WTC11 (cell line): ENCODE measurements around the gene STAP2. TPM values are rescaled to one million over a fixed set of nuclear protein-coding genes. Genes with fewer than 3 reads are reported as not detected.

Experiments used
- ATAC-seq: fragments of 200-7000 bp; cut with Tn5 transposase; 2 replicates; pipeline ENCODE4 v1.10.0; 2021; ENCODE audit warnings: mild to moderate bottlenecking, moderate library complexity
- CTCF ChIA-PET: fragments of 300-600 bp; sonication (Branson Sonifier 250); formaldehyde crosslinking; loops from one replicate; lab custom pipeline; 2021; ENCODE audit warnings: antibody characterized with exemption; lab: Charles Lee
- POLR2A ChIA-PET: fragments of 350-600 bp; sonication (Branson Sonifier 250); formaldehyde crosslinking; loops from one replicate; lab custom pipeline; 2021; ENCODE audit warnings: antibody characterized with exemption; lab: Charles Lee
- DNase-seq: peaks from one replicate; pipeline ENCODE4 v3.0.0; 2021; ENCODE audit warnings: low spot score
- H3K27ac Mint-ChIP-seq: 2 replicates; pipeline ENCODE4 v1.8.0; 2021; ENCODE audit warnings: mixed read lengths
- H3K27me3 Mint-ChIP-seq: 2 replicates; pipeline ENCODE4 v1.8.0; 2021; ENCODE audit warnings: low read depth, mild to moderate bottlenecking, moderate library complexity, mixed read lengths
- H3K36me3 Mint-ChIP-seq: 2 replicates; pipeline ENCODE4 v1.8.0; 2021; ENCODE audit warnings: mixed read lengths
- H3K4me1 Mint-ChIP-seq: 2 replicates; pipeline ENCODE4 v1.8.0; 2022; ENCODE audit warnings: mixed read lengths
- H3K4me3 Mint-ChIP-seq: 2 replicates; pipeline ENCODE4 v1.8.0; 2021; ENCODE audit warnings: mild to moderate bottlenecking, moderate library complexity, mixed read lengths
- H3K9me3 Mint-ChIP-seq: 2 replicates; pipeline ENCODE4 v1.8.0; 2021; ENCODE audit warnings: mixed read lengths
- FOXP1 ChIP-seq: sonication (generic); formaldehyde crosslinking; IDR thresholded peaks from 2 replicates; pipeline ENCODE4 v1.8.0; 2022; ENCODE audit warnings: missing genetic modification reagents, mild to moderate bottlenecking, moderate library complexity, borderline replicate concordance
- HMGA2 ChIP-seq: fragments of 250-450 bp; sonication (Bioruptor Pico); IDR thresholded peaks from 2 replicates; pipeline ENCODE4 v1.4.0; 2021; ENCODE audit warnings: mild to moderate bottlenecking, moderate library complexity
- JAZF1 ChIP-seq: fragments of 250-450 bp; sonication (Bioruptor Pico); IDR thresholded peaks from 2 replicates; pipeline ENCODE4 v1.9.0; 2021; ENCODE audit warnings: moderate library complexity, mild to moderate bottlenecking, inconsistent platforms
- NFYB ChIP-seq: sonication (generic); formaldehyde crosslinking; conservative IDR thresholded peaks from 2 replicates; pipeline ENCODE4 v1.8.0; 2022; ENCODE audit warnings: low read depth, missing genetic modification reagents
- NR1H2 ChIP-seq: sonication (generic); formaldehyde crosslinking; IDR thresholded peaks from 2 replicates; pipeline ENCODE4 v1.9.0; 2021; ENCODE audit warnings: mild to moderate bottlenecking, moderate library complexity, missing genetic modification reagents
- NR2C2 ChIP-seq: sonication (generic); formaldehyde crosslinking; IDR thresholded peaks from 2 replicates; pipeline ENCODE4 v1.8.0; 2022; ENCODE audit warnings: mild to moderate bottlenecking, missing genetic modification reagents
- TCF7 ChIP-seq: sonication (generic); formaldehyde crosslinking; IDR thresholded peaks from 2 replicates; pipeline ENCODE4 v1.8.0; 2022; ENCODE audit warnings: mild to moderate bottlenecking, low read depth, missing genetic modification reagents, moderate library complexity
- total RNA-seq: library from RNA; stranded (reverse); gene quantifications from 3 replicates; pipeline ENCODE4 v1.2.3, GENCODE V29; 2021
- TF ChIP-seq, protein P1 (sequence below): sonication (generic); formaldehyde crosslinking; IDR thresholded peaks from 2 replicates; pipeline ENCODE4 v1.8.0; 2022; ENCODE audit warnings: missing genetic modification reagents
- TF ChIP-seq, protein P2 (sequence below): fragments of 250-450 bp; sonication (Bioruptor Pico); conservative IDR thresholded peaks from 2 replicates; pipeline ENCODE4 v1.9.0; 2021; ENCODE audit warnings: mild to moderate bottlenecking
- TF ChIP-seq, protein P3 (sequence below): sonication (generic); formaldehyde crosslinking; IDR thresholded peaks from 2 replicates; pipeline ENCODE4 v1.8.1; 2023; ENCODE audit warnings: mild to moderate bottlenecking, missing genetic modification reagents
- TF ChIP-seq, protein P4 (sequence below): fragments of 200-600 bp; IDR thresholded peaks from 2 replicates; pipeline ENCODE4 v1.8.0; 2022; ENCODE audit warnings: antibody characterized with exemption
- TF ChIP-seq, protein P5 (sequence below): sonication (generic); formaldehyde crosslinking; IDR thresholded peaks from 2 replicates; pipeline ENCODE4 v1.8.1; 2022; ENCODE audit warnings: low read depth, missing genetic modification reagents, borderline replicate concordance

The STAP2 gene
- total RNA-seq, 1 experiment from 2014 or later, result 18.2 TPM

DNA sequence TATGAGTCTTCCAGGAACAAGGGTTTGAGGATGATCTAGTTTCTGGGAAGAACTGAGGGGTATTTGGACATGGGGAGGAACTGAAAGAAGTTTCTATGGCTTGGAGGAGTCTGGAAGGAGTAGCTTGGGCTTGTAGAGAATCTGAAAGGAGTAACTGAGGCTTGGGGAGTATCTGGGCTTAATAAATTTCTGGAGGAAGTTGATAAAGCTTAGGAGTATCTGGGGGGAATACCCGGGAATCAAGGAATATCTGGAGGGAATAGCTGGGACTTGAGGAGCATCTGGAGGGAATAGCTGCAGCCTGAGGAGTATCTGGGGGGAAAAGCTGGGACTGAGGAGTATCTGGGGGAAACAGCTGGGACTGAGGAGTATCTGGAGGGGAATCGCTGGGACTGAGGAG lies 18.2 kb downstream of the STAP2 start:
- no peaks in the 10 kb centered on the region; the same call in none of the 2 replicates for H3K27me3 Mint-ChIP-seq
- no peaks in the 10 kb centered on the region for H3K4me1 Mint-ChIP-seq
- peaks cover 50% of the 10 kb centered on the region for H3K36me3 Mint-ChIP-seq
- ChIA-PET POLR2A (interaction anchor here (0.7 to 0.8 kb wide), 2 partner anchors 10 to 53 kb away, joined by 3 read pairs; no protein-coding TSS in a partner anchor), CTCF (interaction anchor here (0.9 to 5.8 kb wide), 3 partner anchors 22 to 53 kb away, joined by 3 to 35 read pairs (median 7); no protein-coding TSS in a partner anchor)
- TF ChIP-seq HMGA2 (no peak), TCF7 (CRISPR knock-in tag) (no peak), NR1H2 (CRISPR knock-in tag) (no peak), NR2C2 (CRISPR knock-in tag) (no peak), JAZF1 (no peak)
- TF ChIP-seq, protein P1, sequence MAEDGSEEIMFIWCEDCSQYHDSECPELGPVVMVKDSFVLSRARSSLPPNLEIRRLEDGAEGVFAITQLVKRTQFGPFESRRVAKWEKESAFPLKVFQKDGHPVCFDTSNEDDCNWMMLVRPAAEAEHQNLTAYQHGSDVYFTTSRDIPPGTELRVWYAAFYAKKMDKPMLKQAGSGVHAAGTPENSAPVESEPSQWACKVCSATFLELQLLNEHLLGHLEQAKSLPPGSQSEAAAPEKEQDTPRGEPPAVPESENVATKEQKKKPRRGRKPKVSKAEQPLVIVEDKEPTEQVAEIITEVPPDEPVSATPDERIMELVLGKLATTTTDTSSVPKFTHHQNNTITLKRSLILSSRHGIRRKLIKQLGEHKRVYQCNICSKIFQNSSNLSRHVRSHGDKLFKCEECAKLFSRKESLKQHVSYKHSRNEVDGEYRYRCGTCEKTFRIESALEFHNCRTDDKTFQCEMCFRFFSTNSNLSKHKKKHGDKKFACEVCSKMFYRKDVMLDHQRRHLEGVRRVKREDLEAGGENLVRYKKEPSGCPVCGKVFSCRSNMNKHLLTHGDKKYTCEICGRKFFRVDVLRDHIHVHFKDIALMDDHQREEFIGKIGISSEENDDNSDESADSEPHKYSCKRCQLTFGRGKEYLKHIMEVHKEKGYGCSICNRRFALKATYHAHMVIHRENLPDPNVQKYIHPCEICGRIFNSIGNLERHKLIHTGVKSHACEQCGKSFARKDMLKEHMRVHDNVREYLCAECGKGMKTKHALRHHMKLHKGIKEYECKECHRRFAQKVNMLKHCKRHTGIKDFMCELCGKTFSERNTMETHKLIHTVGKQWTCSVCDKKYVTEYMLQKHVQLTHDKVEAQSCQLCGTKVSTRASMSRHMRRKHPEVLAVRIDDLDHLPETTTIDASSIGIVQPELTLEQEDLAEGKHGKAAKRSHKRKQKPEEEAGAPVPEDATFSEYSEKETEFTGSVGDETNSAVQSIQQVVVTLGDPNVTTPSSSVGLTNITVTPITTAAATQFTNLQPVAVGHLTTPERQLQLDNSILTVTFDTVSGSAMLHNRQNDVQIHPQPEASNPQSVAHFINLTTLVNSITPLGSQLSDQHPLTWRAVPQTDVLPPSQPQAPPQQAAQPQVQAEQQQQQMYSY (CRISPR knock-in tag), result no peak
- TF ChIP-seq, protein P2, sequence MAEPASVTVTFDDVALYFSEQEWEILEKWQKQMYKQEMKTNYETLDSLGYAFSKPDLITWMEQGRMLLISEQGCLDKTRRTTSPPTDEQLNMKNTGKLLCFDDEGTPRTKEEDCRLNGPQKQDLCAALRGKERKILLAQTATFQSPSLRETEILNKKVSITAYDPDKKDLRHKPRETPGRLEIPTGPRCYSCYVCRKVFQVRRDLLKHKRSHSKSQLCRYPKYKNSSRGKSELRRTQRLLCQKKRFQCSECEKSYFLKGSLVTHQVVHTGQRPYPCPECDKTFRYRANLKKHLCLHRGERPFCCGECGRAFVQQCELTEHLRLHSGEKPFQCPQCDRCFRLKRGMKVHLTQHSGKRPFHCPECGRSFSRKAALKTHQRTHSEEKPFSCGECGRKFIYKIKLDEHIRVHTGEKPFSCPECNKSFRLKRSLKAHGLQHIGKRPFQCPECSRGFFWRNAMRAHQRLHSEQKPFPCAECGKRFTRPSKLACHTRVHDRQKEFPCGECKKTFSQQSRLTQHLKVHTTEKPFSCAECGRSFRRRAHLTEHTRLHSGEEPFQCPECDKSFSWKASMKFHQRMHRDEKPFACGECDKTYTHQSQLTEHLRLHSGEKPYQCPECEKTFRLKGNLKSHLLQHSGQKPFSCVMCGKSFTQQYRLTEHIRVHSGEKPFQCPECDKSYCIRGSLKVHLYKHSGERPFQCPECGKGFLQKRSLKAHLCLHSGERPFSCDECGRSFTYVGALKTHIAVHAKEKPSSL (CRISPR knock-in tag), result no peak
- TF ChIP-seq, protein P3, sequence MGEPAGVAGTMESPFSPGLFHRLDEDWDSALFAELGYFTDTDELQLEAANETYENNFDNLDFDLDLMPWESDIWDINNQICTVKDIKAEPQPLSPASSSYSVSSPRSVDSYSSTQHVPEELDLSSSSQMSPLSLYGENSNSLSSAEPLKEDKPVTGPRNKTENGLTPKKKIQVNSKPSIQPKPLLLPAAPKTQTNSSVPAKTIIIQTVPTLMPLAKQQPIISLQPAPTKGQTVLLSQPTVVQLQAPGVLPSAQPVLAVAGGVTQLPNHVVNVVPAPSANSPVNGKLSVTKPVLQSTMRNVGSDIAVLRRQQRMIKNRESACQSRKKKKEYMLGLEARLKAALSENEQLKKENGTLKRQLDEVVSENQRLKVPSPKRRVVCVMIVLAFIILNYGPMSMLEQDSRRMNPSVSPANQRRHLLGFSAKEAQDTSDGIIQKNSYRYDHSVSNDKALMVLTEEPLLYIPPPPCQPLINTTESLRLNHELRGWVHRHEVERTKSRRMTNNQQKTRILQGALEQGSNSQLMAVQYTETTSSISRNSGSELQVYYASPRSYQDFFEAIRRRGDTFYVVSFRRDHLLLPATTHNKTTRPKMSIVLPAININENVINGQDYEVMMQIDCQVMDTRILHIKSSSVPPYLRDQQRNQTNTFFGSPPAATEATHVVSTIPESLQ (CRISPR knock-in tag), result no peak
- TF ChIP-seq, protein P4, sequence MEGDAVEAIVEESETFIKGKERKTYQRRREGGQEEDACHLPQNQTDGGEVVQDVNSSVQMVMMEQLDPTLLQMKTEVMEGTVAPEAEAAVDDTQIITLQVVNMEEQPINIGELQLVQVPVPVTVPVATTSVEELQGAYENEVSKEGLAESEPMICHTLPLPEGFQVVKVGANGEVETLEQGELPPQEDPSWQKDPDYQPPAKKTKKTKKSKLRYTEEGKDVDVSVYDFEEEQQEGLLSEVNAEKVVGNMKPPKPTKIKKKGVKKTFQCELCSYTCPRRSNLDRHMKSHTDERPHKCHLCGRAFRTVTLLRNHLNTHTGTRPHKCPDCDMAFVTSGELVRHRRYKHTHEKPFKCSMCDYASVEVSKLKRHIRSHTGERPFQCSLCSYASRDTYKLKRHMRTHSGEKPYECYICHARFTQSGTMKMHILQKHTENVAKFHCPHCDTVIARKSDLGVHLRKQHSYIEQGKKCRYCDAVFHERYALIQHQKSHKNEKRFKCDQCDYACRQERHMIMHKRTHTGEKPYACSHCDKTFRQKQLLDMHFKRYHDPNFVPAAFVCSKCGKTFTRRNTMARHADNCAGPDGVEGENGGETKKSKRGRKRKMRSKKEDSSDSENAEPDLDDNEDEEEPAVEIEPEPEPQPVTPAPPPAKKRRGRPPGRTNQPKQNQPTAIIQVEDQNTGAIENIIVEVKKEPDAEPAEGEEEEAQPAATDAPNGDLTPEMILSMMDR, result no peak
- TF ChIP-seq, protein P5, sequence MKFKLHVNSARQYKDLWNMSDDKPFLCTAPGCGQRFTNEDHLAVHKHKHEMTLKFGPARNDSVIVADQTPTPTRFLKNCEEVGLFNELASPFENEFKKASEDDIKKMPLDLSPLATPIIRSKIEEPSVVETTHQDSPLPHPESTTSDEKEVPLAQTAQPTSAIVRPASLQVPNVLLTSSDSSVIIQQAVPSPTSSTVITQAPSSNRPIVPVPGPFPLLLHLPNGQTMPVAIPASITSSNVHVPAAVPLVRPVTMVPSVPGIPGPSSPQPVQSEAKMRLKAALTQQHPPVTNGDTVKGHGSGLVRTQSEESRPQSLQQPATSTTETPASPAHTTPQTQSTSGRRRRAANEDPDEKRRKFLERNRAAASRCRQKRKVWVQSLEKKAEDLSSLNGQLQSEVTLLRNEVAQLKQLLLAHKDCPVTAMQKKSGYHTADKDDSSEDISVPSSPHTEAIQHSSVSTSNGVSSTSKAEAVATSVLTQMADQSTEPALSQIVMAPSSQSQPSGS (CRISPR knock-in tag), result no peak
- no peak overlapping the region for H3K27ac Mint-ChIP-seq
- no peak overlapping the region for H3K4me3 Mint-ChIP-seq
- no peak for DNase-seq
- ATAC-seq, result no peak
- peaks cover 32% of the 10 kb centered on the region for H3K9me3 Mint-ChIP-seq

DNA sequence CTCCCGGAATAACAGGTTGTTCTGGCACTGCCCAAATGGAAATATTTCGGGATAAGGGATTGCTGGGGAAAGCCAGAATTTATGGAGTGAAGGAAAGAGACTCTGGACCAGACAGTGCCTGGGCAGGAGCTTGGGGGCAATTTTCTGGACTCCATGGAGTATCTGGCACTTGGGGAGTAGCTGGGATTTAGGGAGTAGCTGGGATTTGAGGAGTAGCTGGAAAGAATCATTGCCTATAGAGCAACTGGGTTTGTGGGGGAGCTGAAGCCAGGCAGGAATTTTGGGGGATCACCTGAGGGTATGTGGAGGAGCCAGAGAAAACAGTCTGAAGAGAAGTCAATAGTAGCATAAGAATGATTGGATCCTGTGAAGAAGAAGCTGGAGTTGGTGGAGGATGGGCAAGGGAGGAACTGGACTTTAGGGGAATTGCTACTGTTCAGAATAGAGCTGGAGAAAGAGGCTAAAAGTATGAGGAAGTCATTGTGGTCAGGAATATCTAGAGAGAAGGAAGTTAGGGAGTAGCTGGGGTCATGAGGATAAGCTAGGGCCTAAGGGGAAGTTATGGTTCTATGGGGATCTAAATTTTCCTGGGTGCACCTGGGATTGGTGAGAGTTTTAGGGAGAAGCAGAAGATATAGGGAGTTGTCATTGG lies 19.4 kb downstream of the STAP2 start:
- Mint-ChIP-seq H3K27ac (no peak overlapping the region), H3K36me3 (peaks cover 51% of the 10 kb centered on the region), H3K9me3 (peaks cover 32% of the 10 kb centered on the region), H3K4me3 (no peak overlapping the region), H3K27me3 (no peaks in the 10 kb centered on the region; the same call in 1 of the 2 replicates), H3K4me1 (no peaks in the 10 kb centered on the region)
- CTCF ChIA-PET, result interaction anchor here (0.9 to 5.8 kb wide), 3 partner anchors 23 to 52 kb away, joined by 3 to 35 read pairs (median 7); no protein-coding TSS in a partner anchor
- TF ChIP-seq FOXP1 (CRISPR knock-in tag), result no peak
- TF ChIP-seq NR1H2 (CRISPR knock-in tag), result no peak
- TF ChIP-seq NFYB (CRISPR knock-in tag), result no peak
- DNase-seq (no peak), ATAC-seq (no peak)
- POLR2A ChIA-PET, result interaction anchor here (0.7 kb wide), 1 partner anchor 330 kb away, joined by 4 read pairs; no protein-coding TSS in a partner anchor
